NCI-H2227 (cell line): Measurements from ENCODE around the gene MERTK.
"Not testable (repeated sequence)": the region's sequence is repeated elsewhere in the genome, so short reads cannot be mapped to it uniquely, and the experiment has no call there.

Experiments
- DNase-seq: peaks from one replicate; lab custom pipeline; 2025; ENCODE audit not compliant: unreplicated experiment; lab: John Stamatoyannopoulos, UW

The MERTK gene

GRCh38 chr2:112039556-112039955 lies 141.1 kb downstream of the MERTK start:
- DNase-seq: not testable (repeated sequence)

- not testable (repeated sequence) for DNase-seq
Measured at GRCh38 chr2:112040066-112040465, 141.7 kb downstream of the MERTK start.

GRCh38 chr2:112041460-112041859 lies 143.1 kb downstream of the MERTK start:
- DNase-seq: not testable (repeated sequence)

- no peak for DNase-seq
Measured at GRCh38 chr2:112045446-112046014, 147.1 kb downstream of the MERTK start.

- no peak for DNase-seq
Measured at GRCh38 chr2:112046231-112046630, 147.8 kb downstream of the MERTK start.

- no peak for DNase-seq
Measured at GRCh38 chr2:112047537-112048235, 149.3 kb downstream of the MERTK start.

GRCh38 chr2:112048236-112048592 lies 149.8 kb downstream of the MERTK start:
- no peak for DNase-seq

GRCh38 chr2:112048887-112049286 lies 150.5 kb downstream of the MERTK start:
- DNase-seq: peak; percentile 64

GRCh38 chr2:112050316-112050715 lies 151.9 kb downstream of the MERTK start:
- no peak for DNase-seq

GRCh38 chr2:112053917-112054846 lies 155.8 kb downstream of the MERTK start:
- peak; percentile 98 for DNase-seq

- DNase-seq: peak; percentile 97
Measured at GRCh38 chr2:112054847-112055729, 156.7 kb downstream of the MERTK start, which contains the start of gene TMEM87B. Gene TMEM87B, plus strand, starts transcription at chr2:112055269. Its CDS starts 323 bp downstream, at chr2:112055592.

GRCh38 chr2:112055730-112056625 lies 157.6 kb downstream of the MERTK start:
- peak; percentile 63 for DNase-seq

- DNase-seq: no peak
Measured at GRCh38 chr2:112056626-112056987, 158.2 kb downstream of the MERTK start.

- no peak for DNase-seq
Measured at GRCh38 chr2:112059671-112060070, 161.3 kb downstream of the MERTK start.

DNA sequence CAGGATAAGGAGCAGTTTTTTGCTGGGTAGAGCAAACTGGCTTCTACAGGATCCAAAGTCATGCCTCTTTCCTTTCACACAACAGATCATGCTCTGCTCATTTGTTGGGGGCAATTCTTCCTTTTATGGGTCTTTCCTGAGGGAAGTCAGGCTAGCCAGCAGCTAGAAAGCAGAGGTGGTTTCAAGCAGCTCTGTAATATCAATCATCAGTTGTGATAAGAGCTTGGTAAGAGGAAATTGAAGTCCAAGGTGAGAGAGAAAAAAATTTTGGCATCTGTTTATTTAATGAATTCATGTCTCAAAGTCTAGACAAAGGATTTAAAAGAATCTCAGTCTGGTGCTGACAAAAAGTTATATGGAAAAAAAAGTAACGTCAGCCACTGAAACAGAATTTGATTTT lies 162.9 kb downstream of the MERTK start:
- no peak for DNase-seq

DNA sequence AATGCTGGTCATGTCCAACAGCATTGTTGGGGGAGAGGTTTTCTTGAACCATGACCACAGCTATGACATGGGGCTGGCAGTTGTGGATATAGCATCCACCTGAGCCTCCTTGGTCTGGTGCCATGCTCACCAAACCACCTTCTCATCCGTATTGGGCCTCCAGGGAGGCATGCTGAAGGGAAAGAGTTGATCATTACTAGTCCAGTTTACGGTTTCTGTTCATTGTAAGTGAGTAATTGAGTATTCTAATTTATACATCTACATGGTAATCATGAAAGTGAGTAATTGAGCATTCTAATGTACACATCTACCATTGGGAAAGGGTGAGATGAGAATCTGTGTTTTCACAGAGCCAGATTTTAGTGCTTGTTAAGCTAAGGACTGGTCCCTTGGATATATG lies 163.4 kb downstream of the MERTK start:
- DNase-seq: no peak

DNA sequence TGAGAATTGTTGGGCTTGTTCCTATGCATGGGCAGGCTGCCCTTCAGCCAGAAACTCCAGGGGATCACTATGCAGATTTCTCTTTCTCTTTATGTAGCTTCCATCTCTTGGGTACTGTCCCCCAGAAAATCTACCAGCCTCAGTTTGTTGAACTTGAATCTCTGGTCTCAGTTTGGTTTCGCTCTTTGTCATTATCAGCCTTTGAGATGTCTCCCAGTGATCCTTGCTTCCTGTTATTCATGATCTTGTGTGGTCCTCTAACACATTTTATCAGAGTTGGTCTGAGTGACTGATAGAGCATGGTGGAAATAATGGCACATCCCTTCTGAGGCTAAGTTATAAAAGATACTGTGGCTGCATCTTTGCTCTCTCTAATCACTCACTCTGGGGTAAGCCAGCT lies 164.5 kb downstream of the MERTK start:
- DNase-seq: no peak

DNA sequence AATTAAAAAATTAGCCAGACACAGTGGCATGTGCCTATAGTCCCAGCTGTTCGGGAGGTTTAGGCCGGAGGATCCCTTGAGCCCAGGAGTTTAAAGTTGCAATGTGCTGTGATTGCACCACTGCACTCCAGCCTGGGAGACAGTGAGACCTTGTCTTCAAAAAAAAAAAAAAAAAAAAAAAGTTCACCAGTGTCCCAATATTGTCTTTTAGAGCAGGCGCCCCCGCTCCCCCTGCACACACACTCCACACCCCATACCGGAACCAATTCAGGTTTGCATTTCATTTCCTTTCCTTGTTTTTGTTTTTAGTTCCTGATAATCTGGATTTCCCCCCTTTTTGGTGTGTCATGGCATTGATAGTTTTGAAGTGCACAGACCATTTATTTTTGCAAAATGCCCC lies 167.1 kb downstream of the MERTK start:
- DNase-seq: no peak

DNA sequence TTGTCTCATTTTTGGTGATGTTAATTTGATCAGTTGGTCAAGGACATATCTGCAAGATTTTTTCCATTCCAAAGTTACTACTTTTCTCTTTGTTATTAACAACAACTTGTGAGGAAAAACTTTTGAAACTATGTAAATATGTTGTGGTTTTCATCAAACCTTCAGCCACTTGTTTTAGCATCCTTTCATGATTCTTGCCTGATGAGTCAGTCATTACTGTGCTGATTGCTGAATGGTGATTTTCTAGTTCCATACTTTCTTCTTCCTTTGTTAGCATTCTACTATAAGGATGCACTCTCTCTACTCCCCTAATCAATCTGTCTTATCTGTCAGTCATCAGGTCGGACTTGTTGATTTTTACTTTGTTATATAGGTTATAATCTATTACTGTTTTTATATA lies 167.6 kb downstream of the MERTK start:
- DNase-seq: no peak

DNA sequence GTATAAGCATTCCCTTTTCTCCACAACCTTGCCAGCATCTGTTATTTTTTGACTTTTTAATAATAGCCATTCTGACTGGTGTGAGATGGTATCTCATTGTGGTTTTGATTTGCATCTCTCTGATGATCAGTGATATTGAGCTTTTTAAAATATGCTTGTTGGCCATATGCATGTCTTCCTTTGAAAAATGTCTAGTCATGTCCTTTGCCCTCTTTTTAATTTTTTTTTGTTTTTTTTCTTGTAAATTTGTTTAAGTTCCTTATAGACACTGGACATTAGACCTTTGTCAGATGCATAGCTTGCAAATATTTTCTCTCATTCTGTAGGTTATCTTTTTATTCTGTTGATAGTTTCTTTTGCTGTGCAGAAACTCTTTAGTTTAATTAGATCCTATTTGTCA lies 171.4 kb downstream of the MERTK start:
- DNase-seq: not testable (repeated sequence)
